HEK293T (cell line): Measurements from ENCODE around the gene FAM120B.

Experiments used
- CTCF ChIA-PET: fragments of 350-600 bp; formaldehyde crosslinking; extraction: SDS; loops from one replicate; lab custom pipeline; 2021; ENCODE audit warnings: antibody characterized with exemption, inconsistent platforms; lab: Yijun Ruan, JAX
- POLR2A ChIA-PET: fragments of 350-600 bp; formaldehyde crosslinking; extraction: SDS; loops from one replicate; lab custom pipeline; 2020; ENCODE audit warnings: antibody characterized with exemption, inconsistent platforms; lab: Yijun Ruan, JAX
- DNase-seq: peaks from one replicate; pipeline ENCODE4 v3.0.0; 2012; ENCODE audit warnings: mixed read lengths; ENCODE audit errors: extremely low spot score
- ARNT ChIP-seq: fragments of 450-650 bp; IDR thresholded peaks from 2 replicates; pipeline ENCODE4 v1.6.1; 2017; ENCODE audit warnings: mild to moderate bottlenecking
- BHLHE40 ChIP-seq: fragments of 450-650 bp; IDR thresholded peaks from 2 replicates; pipeline ENCODE4 v1.6.1; 2016; ENCODE audit warnings: mild to moderate bottlenecking, moderate library complexity, borderline replicate concordance
- CTBP1 ChIP-seq: fragments of 450-650 bp; IDR thresholded peaks from 2 replicates; pipeline ENCODE4 v1.6.1; 2016; ENCODE audit warnings: borderline replicate concordance
- ELF4 ChIP-seq: fragments of 450-650 bp; IDR thresholded peaks from 2 replicates; pipeline ENCODE4 v1.6.1; 2017; ENCODE audit warnings: antibody characterized with exemption
- FOXA1 ChIP-seq: fragments of 450-650 bp; IDR thresholded peaks from 2 replicates; pipeline ENCODE4 v1.6.1; 2016; ENCODE audit warnings: mild to moderate bottlenecking
- FOXK2 ChIP-seq: fragments of 450-650 bp; IDR thresholded peaks from 2 replicates; pipeline ENCODE4 v1.6.1; 2016; ENCODE audit warnings: mild to moderate bottlenecking
- FOXM1 ChIP-seq: fragments of 450-650 bp; IDR thresholded peaks from 2 replicates; pipeline ENCODE4 v1.6.1; 2017; ENCODE audit warnings: mild to moderate bottlenecking, borderline replicate concordance
- HDGF ChIP-seq: fragments of 450-650 bp; IDR thresholded peaks from 2 replicates; pipeline ENCODE4 v1.6.1; 2017; ENCODE audit warnings: antibody characterized with exemption, borderline replicate concordance
- L3MBTL2 ChIP-seq: fragments of 450-650 bp; conservative IDR thresholded peaks from 2 replicates; pipeline ENCODE4 v1.6.1; 2016; ENCODE audit warnings: mild to moderate bottlenecking
- LEF1 ChIP-seq: fragments of 450-650 bp; IDR thresholded peaks from 2 replicates; pipeline ENCODE4 v1.6.1; 2017; ENCODE audit warnings: mild to moderate bottlenecking, borderline replicate concordance
- NFRKB ChIP-seq: fragments of 450-650 bp; IDR thresholded peaks from 2 replicates; pipeline ENCODE4 v1.6.1; 2016; ENCODE audit warnings: mild to moderate bottlenecking, moderate library complexity
- PKNOX1 ChIP-seq: fragments of 450-650 bp; IDR thresholded peaks from 2 replicates; pipeline ENCODE4 v1.6.1; 2016
- SP1 ChIP-seq: fragments of 450-650 bp; IDR thresholded peaks from 2 replicates; pipeline ENCODE4 v1.6.1; 2017
- SUZ12 ChIP-seq: fragments of 450-650 bp; IDR thresholded peaks from 2 replicates; pipeline ENCODE4 v1.6.1; 2016; ENCODE audit warnings: mild to moderate bottlenecking
- TARDBP ChIP-seq: fragments of 450-650 bp; IDR thresholded peaks from 2 replicates; pipeline ENCODE4 v1.6.1; 2016
- ZNF384 ChIP-seq: fragments of 450-650 bp; IDR thresholded peaks from 2 replicates; pipeline ENCODE4 v1.6.1; 2016

FAM120B gene

GRCh38 chr6:170291271-170292110 is 15.1 kb upstream of the FAM120B start:
- CTCF ChIA-PET = interaction anchor here (1.0 kb wide), 1 partner anchor 24 kb away, joined by 3 read pairs; no protein-coding TSS in a partner anchor
- no peak for TF ChIP-seq NFRKB
- no peak for DNase-seq
- POLR2A ChIA-PET = interaction anchor here (1.5 kb wide), 1 partner anchor 590 kb away, joined by 4 read pairs; the partner anchor contains the start of genes C6orf120 and WDR27

GRCh38 chr6:170292111-170292406 is 14.5 kb upstream of the FAM120B start:
- TF ChIP-seq CTBP1 (no peak), HDGF (no peak), TARDBP (no peak), BHLHE40 (no peak), FOXK2 (no peak), PKNOX1 (no peak), LEF1 (no peak)
- CTCF ChIA-PET = interaction anchor here (1.0 kb wide), 1 partner anchor 24 kb away, joined by 3 read pairs; no protein-coding TSS in a partner anchor
- POLR2A ChIA-PET = no interaction called here
- no peak for DNase-seq

- ChIA-PET POLR2A (interaction anchor here (1.1 kb wide), 1 partner anchor 461 kb away, joined by 3 read pairs; no protein-coding TSS in a partner anchor), CTCF (interaction anchor here (0.6 to 1.1 kb wide), 3 partner anchors 25 to 461 kb away, joined by 3 to 8 read pairs (median 4); no protein-coding TSS in a partner anchor)
- no peak for TF ChIP-seq ZNF384
- no peak for TF ChIP-seq SP1
- no peak for TF ChIP-seq SUZ12
- TF ChIP-seq FOXA1 = no peak
- TF ChIP-seq LEF1 = no peak
- no peak for TF ChIP-seq FOXK2
- DNase-seq = no peak
Observed at GRCh38 chr6:170292407-170293158, 14.0 kb upstream of the FAM120B start.

- POLR2A ChIA-PET = interaction anchor here (1.1 to 1.8 kb wide), 3 partner anchors 8 to 462 kb away, joined by 3 to 5 read pairs (median 4); partner anchors contain the start of gene FAM120B
- CTCF ChIA-PET = interaction anchor here (0.6 to 1.1 kb wide), 3 partner anchors 276 to 462 kb away, joined by 4 to 8 read pairs (median 5); no protein-coding TSS in a partner anchor
- no peak for DNase-seq
- TF ChIP-seq TARDBP (no peak), PKNOX1 (no peak), NFRKB (no peak), ZNF384 (no peak), ELF4 (no peak), FOXK2 (no peak), SP1 (no peak), BHLHE40 (no peak), LEF1 (no peak), FOXM1 (no peak), HDGF (no peak), FOXA1 (no peak), ARNT (no peak), L3MBTL2 (no peak), CTBP1 (no peak), SUZ12 (no peak)
Observed at GRCh38 chr6:170293341-170294231, 13.0 kb upstream of the FAM120B start.

GRCh38 chr6:170294298-170294730 is 12.2 kb upstream of the FAM120B start:
- POLR2A ChIA-PET = interaction anchor here (1.3 to 1.8 kb wide), 2 partner anchors 9 to 12 kb away, joined by 4 to 5 read pairs; partner anchors contain the start of gene FAM120B
- CTCF ChIA-PET = interaction anchor here (0.6 to 1.0 kb wide), 2 partner anchors 344 to 462 kb away, joined by 3 to 5 read pairs; no protein-coding TSS in a partner anchor
- no peak for DNase-seq
- peak; percentile 24; the same call in 1 of the 2 replicates for TF ChIP-seq CTBP1
- no peak for TF ChIP-seq SP1
- TF ChIP-seq TARDBP = no peak
